ENCODE results near the gene QSER1.

DNA sequence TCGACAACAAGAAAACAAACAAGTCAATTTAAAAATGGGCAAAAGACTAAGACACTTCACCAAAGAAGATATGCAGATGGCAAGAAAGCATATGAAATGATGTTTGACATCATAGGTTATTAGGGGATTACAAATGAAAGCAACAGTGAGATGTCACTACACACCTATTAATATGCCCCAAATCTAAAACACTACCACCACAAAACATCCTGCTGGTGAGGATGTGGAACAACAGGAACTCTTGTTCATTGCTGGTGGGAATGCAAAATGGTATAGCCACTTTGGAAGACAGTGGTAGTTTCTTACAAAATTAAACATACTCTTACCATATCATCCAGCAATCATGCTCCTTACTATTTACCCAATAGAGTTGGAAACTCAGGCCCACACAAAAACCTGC is 33.9 kb upstream of the QSER1 start:
- TF ChIP-seq, protein P1, sequence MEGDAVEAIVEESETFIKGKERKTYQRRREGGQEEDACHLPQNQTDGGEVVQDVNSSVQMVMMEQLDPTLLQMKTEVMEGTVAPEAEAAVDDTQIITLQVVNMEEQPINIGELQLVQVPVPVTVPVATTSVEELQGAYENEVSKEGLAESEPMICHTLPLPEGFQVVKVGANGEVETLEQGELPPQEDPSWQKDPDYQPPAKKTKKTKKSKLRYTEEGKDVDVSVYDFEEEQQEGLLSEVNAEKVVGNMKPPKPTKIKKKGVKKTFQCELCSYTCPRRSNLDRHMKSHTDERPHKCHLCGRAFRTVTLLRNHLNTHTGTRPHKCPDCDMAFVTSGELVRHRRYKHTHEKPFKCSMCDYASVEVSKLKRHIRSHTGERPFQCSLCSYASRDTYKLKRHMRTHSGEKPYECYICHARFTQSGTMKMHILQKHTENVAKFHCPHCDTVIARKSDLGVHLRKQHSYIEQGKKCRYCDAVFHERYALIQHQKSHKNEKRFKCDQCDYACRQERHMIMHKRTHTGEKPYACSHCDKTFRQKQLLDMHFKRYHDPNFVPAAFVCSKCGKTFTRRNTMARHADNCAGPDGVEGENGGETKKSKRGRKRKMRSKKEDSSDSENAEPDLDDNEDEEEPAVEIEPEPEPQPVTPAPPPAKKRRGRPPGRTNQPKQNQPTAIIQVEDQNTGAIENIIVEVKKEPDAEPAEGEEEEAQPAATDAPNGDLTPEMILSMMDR (IDR thresholded peaks at IDR 0.05; ENCODE audit: low read depth, low read length, poor library complexity, severe bottlenecking), result no peak
- no peak for TF ChIP-seq EZH2phosphoT487 (IDR thresholded peaks at IDR 0.05; ENCODE audit: borderline replicate concordance, low read length)
